SIG-M5 (cell line): ENCODE data around the gene ZIC4.

Experiments
- DNase-seq: peaks from one replicate; lab custom pipeline; 2025; lab: John Stamatoyannopoulos, UW

Gene ZIC4

DNA sequence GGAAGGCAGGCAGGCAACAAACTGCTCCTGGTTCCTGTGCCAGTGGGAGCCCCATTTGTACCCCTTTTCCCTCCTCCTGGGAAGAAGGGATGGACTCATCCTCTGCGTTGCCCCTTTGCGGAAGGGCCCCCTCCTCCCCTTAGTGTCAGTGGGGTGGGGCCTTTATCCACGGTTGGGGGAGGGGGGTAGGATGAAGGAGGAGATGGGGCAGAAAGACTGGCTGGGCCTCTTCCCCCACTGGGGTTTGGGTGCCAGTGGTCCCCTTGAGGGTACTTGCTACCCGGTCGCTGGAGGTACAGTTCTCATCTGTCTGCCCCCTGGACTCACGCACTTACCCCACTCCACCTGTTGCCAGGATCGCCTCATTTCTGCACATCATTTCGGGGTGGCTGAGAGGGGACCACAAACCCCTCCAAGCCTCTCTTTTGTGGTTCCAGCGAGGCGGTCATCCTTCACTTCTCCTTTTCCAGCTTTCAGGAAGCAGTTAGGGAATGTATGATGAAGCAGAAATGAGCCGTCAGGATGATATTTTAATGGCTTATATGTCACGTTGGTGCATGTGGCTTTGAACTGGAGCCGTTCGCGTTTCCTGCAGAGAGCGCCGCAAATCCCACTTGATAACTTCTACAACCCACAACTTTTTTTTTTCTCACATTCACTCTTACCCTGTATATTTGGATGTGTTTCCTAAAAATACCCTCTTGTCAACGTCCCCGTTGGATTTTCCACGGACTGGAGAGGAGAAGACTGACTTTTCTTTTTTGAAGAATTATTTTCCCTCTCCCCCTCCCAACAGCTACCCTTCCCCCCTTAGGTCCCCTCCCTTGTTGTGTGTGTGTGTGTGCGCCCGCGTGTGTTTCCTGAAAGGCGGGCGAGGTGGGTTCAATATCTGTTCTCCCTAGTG is at the start of gene ZIC4:
ZIC4 (minus strand) TSS at position 516 of the 904 bp plus-strand sequence. CDS start 3,746 bp downstream, outside the sequence.
- DNase-seq: no peak

DNA sequence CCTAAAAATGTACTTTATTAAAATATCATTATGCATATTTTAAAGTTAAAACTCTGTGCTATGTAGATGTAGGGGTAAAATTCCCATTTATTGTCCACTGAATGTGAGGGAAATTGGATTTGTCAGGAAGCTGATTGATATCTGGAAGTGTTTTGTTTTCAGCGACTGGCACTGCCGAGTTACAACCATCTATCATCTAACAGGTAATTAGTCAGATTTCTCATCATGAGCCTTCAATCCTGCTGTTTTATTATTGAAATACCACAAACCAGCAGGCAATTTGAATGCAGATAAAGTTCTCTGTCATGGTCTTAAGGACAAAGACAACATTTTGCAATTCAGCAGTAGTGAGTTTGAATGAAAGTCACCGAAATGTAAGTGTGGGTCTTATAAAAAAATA is 43.3 kb upstream of the ZIC4 start:
- no peak for DNase-seq

DNA sequence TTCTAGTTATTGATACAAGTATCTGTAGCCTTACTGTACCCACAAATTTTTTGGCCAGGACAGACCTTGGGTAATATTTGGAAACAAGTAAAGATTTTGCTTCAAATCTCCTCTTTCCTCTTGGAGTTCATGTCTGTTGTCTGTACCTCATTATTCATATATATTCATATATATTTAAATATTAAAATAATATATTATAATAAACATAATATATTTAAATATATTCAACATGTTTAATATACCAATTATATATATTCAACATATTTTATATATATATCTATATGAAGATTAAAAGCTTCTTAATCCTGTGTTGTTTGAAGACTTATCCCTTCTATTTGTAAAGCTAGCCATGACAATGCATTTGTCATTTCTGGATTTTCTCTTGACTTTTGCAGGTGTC is 40.9 kb upstream of the ZIC4 start:
- DNase-seq: no peak

GRCh38 chr3:147431751-147432150 is 25.4 kb upstream of the ZIC4 start:
- DNase-seq: no peak

DNA sequence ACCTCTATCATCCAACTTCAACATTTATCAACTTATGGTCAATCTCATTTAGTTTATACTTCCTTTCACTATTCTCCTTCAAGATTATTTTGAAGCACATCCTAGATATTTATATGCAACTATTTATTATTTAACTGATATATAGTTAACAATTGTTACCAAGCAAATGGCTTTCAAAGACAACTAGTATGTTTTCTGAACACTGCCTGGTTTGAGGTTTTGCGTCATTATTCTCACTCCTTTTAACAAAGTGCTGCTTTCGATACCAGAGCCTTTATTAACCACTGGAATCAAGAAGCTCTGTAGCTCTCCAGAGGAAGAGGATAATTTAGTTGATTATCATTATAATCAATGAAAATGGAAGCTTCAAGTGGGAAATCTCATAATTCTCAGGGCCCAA is 22.4 kb upstream of the ZIC4 start:
- DNase-seq: no peak

- DNase-seq: no peak
Observed at GRCh38 chr3:147428326-147428725, 22.0 kb upstream of the ZIC4 start.

- no peak for DNase-seq
Observed at GRCh38 chr3:147427746-147428145, 21.4 kb upstream of the ZIC4 start.

- no peak for DNase-seq
Observed at GRCh38 chr3:147426931-147427330, 20.6 kb upstream of the ZIC4 start.

DNA sequence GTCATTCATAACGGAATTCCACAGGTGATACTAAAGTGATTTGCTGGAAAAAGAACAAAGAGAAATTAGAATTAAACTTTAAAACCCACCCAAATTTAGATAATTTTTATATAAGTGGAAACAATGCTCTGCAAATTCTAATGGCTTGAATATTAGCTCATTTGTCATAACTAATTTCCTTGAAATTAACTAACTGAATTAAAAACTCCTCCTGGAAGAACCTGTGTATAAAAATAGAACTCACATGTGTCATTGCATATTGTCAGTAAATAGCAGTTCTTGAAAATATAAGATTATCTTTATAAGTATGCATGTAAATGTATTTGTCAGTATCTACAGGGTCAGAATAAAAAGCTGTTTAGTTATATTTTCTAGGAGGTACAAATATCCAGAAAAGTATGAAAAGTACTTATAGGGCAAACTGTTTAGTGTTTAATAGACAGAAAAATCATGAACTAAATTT is 19.1 kb upstream of the ZIC4 start:
- DNase-seq: no peak

DNA sequence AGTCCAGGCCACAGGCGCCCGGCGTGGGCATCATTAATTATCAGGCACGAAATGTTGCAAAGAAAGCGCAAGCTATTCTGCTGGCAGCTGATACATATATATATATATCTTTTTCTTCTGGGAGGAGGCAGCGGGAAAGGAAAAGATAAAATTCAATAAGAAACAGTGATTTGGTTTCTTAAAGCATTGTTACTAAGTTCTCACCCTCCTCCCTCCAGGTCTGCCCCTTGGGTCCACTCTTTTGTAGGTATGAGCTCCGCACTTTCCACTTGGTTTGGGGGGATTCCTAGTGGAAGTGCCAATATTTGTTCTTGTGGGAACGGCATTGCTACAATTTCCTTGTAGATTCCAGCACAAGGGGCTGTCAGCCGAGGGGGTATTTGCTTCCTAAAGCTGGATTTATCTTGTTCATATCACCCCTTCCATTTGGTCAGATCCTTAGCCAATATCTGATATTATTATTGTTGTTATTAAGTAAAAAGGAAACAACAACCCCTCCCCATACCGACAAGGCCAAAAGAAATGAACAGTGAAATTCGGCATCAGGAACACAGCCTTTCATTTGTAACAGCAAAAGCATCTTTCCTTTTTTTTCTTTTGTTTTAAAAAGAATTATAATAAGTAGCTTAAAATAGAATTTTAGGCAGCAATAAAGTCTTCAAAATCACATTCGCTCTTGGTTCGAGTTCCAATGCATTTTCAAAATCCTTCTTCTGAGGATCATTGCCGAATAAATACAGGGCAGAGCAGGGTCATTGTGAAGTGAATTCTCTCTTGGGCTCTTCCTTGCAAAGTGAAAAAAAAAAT is 18.4 kb upstream of the ZIC4 start:
- DNase-seq: no peak

DNA sequence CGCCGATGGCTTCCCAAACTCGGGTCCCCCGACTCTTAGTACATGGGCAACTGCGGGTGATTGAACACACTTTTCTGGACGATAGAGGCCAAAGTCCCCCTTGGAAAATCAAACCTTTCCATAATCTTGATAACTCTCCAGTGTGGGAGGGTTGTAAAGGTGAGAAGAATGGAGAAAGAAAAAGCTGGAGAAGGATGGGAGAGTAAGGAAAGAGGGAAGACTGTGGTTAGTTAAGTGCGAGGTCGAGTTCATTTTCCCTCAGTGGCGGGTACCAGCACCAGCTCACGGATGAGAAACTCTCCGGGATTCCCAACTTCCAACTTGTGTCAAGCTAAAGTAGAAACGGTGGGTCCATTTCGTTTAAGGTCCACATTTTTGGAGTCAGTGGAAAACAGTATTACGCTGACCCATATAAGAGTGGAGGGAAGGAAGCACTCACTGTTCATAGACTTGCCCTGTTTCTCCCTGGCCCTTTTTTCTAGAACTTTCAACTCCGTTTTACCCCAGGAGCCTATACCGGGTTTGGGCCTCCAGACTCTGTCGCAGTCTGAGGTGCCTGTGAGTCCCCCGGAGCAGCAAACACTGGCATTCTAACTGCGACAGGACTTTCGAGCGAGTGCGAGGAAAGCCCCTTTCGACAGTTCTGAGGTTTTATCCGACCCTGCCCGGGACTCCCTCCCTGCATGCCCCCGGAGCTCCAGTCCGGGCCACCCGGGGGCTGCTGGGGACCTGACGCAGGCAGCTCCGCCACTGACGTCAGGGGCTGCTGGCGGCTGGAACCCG is 17.6 kb upstream of the ZIC4 start:
- DNase-seq: no peak

- no peak for DNase-seq
Observed at GRCh38 chr3:147423537-147423797, 17.1 kb upstream of the ZIC4 start.

- DNase-seq: no peak
Observed at GRCh38 chr3:147422601-147423536, 16.5 kb upstream of the ZIC4 start.

- no peak for DNase-seq
Observed at GRCh38 chr3:147422196-147422595, 15.9 kb upstream of the ZIC4 start.

- no peak for DNase-seq
Observed at GRCh38 chr3:147421184-147421912, 15.0 kb upstream of the ZIC4 start.

GRCh38 chr3:147420353-147421183 is 14.2 kb upstream of the ZIC4 start:
- DNase-seq: no peak

GRCh38 chr3:147419781-147420224 is 13.5 kb upstream of the ZIC4 start:
- no peak for DNase-seq

- DNase-seq: no peak
Observed at GRCh38 chr3:147418808-147419701, 12.7 kb upstream of the ZIC4 start.

DNA sequence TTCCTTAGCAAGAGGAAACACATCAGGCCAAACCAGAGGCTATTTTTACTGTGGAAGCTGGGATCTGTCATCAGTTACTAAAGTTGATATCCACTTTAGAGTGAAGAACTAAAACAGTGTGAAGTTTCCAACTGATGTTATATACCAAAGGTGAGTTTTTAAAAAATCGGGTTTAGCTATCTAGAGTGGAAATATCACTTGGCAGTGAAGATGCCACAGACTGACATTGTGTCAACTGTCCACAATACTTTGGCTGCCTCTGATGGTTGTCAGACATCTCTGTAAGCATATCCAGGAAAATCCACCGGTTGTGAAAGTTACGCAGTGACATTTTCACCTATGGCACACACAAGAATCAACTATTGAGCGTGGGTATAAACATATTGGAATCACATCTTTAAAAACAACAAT is 12.0 kb upstream of the ZIC4 start:
- DNase-seq: no peak
